Smooth muscle cell (in vitro differentiated cells): ENCODE results near the gene JMJD7. TPM values are rescaled to one million over a fixed set of nuclear protein-coding genes. Genes with fewer than 3 reads are reported as not detected.

Experiments
- DNase-seq: peaks from one replicate; lab custom pipeline; 2025; ENCODE audit not compliant: unreplicated experiment; lab: John Stamatoyannopoulos, UW
- H2AFZ ChIP-seq: fragments of 200-600 bp; sonication (generic); 2 replicates; pipeline ENCODE4 v1.6.0; 2016; ENCODE audit warnings: antibody characterized with exemption, low read depth, mild to moderate bottlenecking
- H3F3A ChIP-seq: fragments of 200-600 bp; sonication (generic); 2 replicates; pipeline ENCODE4 v1.6.0; 2017; ENCODE audit warnings: antibody characterized with exemption, low read depth
- H3K27ac ChIP-seq: fragments of 200-600 bp; sonication (generic); 2 replicates; pipeline ENCODE4 v1.5.1; 2016; ENCODE audit warnings: low read depth, mild to moderate bottlenecking
- H3K27me3 ChIP-seq: fragments of 200-600 bp; sonication (generic); 2 replicates; pipeline ENCODE4 v1.6.1; 2016; ENCODE audit warnings: low read depth, mild to moderate bottlenecking
- H3K36me3 ChIP-seq: fragments of 200-600 bp; sonication (generic); 2 replicates; pipeline ENCODE4 v1.5.1; 2016; ENCODE audit warnings: low read depth
- H3K4me1 ChIP-seq: fragments of 200-600 bp; sonication (generic); 2 replicates; pipeline ENCODE4 v1.5.1; 2016; ENCODE audit warnings: low read depth
- H3K4me2 ChIP-seq: fragments of 200-600 bp; sonication (generic); 2 replicates; pipeline ENCODE4 v1.6.0; 2016; ENCODE audit warnings: mild to moderate bottlenecking
- H3K4me3 ChIP-seq: fragments of 200-600 bp; sonication (generic); 2 replicates; pipeline ENCODE4 v1.5.1; 2016; ENCODE audit warnings: mild to moderate bottlenecking
- H3K79me2 ChIP-seq: fragments of 200-600 bp; sonication (generic); 2 replicates; pipeline ENCODE4 v1.6.0; 2016; ENCODE audit warnings: low read depth, mild to moderate bottlenecking
- H3K9ac ChIP-seq: fragments of 200-600 bp; sonication (generic); 2 replicates; pipeline ENCODE4 v1.6.0; 2016; ENCODE audit warnings: low read depth
- H3K9me3 ChIP-seq: fragments of 200-600 bp; sonication (generic); replicated peaks from 2 replicates; pipeline ENCODE4 v1.5.1; 2016; ENCODE audit warnings: low read depth
- H4K20me1 ChIP-seq: fragments of 200-600 bp; sonication (generic); 2 replicates; pipeline ENCODE4 v1.6.0; 2016; ENCODE audit warnings: low read depth
- CTCF ChIP-seq: fragments of 200-600 bp; sonication (generic); IDR thresholded peaks from 2 replicates; pipeline ENCODE4 v1.5.1; 2017; ENCODE audit warnings: borderline replicate concordance, mild to moderate bottlenecking, antibody characterized with exemption; ENCODE audit not compliant: insufficient read depth, poor library complexity, severe bottlenecking
- WGBS: methylation state at CpG from one replicate; pipeline ENCODE4 v1.1.7; 2016; ENCODE audit warnings: low lambda C conversion rate; 5-methylcytosine and 5-hydroxymethylcytosine counted together
- polyA plus RNA-seq: library from polyadenylated mRNA; unstranded; fragments of >200 nt; fragmentation: Nextera tagmentation; extraction: Ambion mirVana; gene quantifications from 2 replicates; pipeline ENCODE4 v1.2.1, GENCODE V29; 2016
- total RNA-seq: library from RNA; depleted of rRNA; stranded (reverse); fragments of >200 nt; gene quantifications from 2 replicates; pipeline ENCODE4 v1.2.3, GENCODE V29; 2014

The JMJD7 gene
- total and polyA plus RNA-seq, 2 experiments from 2014 or later: 3.3 to 5.0 TPM

GRCh38 chr15:41877631-41878354 is 49.9 kb downstream of the JMJD7 start:
- Histone ChIP-seq H3K4me2 (no peak overlapping the region), H3K27ac (no peak overlapping the region), H3F3A (no peaks in the 10 kb centered on the region), H3K36me3 (no peaks in the 10 kb centered on the region), H3K79me2 (no peaks in the 10 kb centered on the region), H3K4me3 (no peak overlapping the region), H3K27me3 (peaks cover 29% of the 10 kb centered on the region), H3K9ac (no peak overlapping the region), H3K9me3 (no peaks in the 10 kb centered on the region), H4K20me1 (no peaks in the 10 kb centered on the region), H2AFZ (no peak overlapping the region), H3K4me1 (peaks cover 9% of the 10 kb centered on the region)
- WGBS: 85% methylated on average over 13 of the region's 13 CpGs
- TF ChIP-seq CTCF: no peak
- DNase-seq: no peak

GRCh38 chr15:41878355-41878699 is 50.4 kb downstream of the JMJD7 start:
- WGBS: 92% methylated on average over 10 of the region's 10 CpGs
- H3K79me2 ChIP-seq: no peaks in the 10 kb centered on the region
- H3K27ac ChIP-seq: no peak overlapping the region
- no peaks in the 10 kb centered on the region for H3K36me3 ChIP-seq
- no peak overlapping the region for H3K4me3 ChIP-seq
- no peak overlapping the region for H3K9ac ChIP-seq
- no peaks in the 10 kb centered on the region for H4K20me1 ChIP-seq
- no peak overlapping the region for H3K4me2 ChIP-seq
- H3F3A ChIP-seq: no peaks in the 10 kb centered on the region
- no peaks in the 10 kb centered on the region for H3K9me3 ChIP-seq
- H3K27me3 ChIP-seq: peaks cover 34% of the 10 kb centered on the region
- H3K4me1 ChIP-seq: peaks cover 9% of the 10 kb centered on the region
- DNase-seq: no peak
- no peak for TF ChIP-seq CTCF
- no peak overlapping the region for H2AFZ ChIP-seq

GRCh38 chr15:41879321-41879845 is 51.5 kb downstream of the JMJD7 start:
- H4K20me1 ChIP-seq: no peaks in the 10 kb centered on the region
- no peak overlapping the region for H3K9ac ChIP-seq
- H3K4me2 ChIP-seq: no peak overlapping the region
- H2AFZ ChIP-seq: no peak overlapping the region
- no peaks in the 10 kb centered on the region for H3K36me3 ChIP-seq
- no peaks in the 10 kb centered on the region for H3K9me3 ChIP-seq
- no peak overlapping the region for H3K27ac ChIP-seq
- TF ChIP-seq CTCF: no peak
- WGBS: 93% methylated on average over 10 of the region's 10 CpGs
- DNase-seq: no peak
- H3K4me3 ChIP-seq: no peak overlapping the region
- peaks cover 9% of the 10 kb centered on the region for H3K4me1 ChIP-seq
- H3K27me3 ChIP-seq: peaks cover 36% of the 10 kb centered on the region
- H3K79me2 ChIP-seq: no peaks in the 10 kb centered on the region
- no peaks in the 10 kb centered on the region for H3F3A ChIP-seq
